Common myeloid progenitor, CD34-positive (primary cell): Measurements from ENCODE around the gene GPR137.

ENCODE experiments used
- CTCF ChIA-PET: fragments of 350-600 bp; sonication (Branson Sonifier 250); formaldehyde crosslinking; loops from one replicate; lab custom pipeline; 2021; ENCODE audit warnings: antibody characterized with exemption; lab: Charles Lee
- POLR2A ChIA-PET: fragments of 350-600 bp; sonication (Branson Sonifier 250); formaldehyde crosslinking; loops from one replicate; lab custom pipeline; 2021; ENCODE audit warnings: antibody characterized with exemption; lab: Charles Lee
- DNase-seq, 3 donors: peaks; one replicate each; pipeline versions ENCODE4 v3.0.0 to v3.0.0-alpha.2; 2013
- H3K27ac ChIP-seq, 2 experiments: 1 replicate in 1 of 2; 2 replicates in 1 of 2; pipeline ENCODE4 v1.7.0; 2013; ENCODE audit warnings: inconsistent platforms in 2 of 2, low read length in 2 of 2, mild to moderate bottlenecking in 2 of 2, low read depth in 1 of 2, moderate library complexity in 1 of 2; ENCODE audit not compliant: severe bottlenecking in 2 of 2, insufficient read depth in 1 of 2, poor library complexity in 1 of 2
- H3K27me3 ChIP-seq, 5 experiments: replicated peaks in 2 of 5; 1 replicate in 3 of 5; 2 replicates in 2 of 5; pipeline versions ENCODE4 v1.6.1 to v1.7.0; 2013; ENCODE audit warnings: low read length in 4 of 5, mild to moderate bottlenecking in 2 of 5, moderate library complexity in 2 of 5, inconsistent platforms in 1 of 5; ENCODE audit not compliant: insufficient read depth in 5 of 5, control insufficient read depth in 4 of 5
- H3K36me3 ChIP-seq, 4 experiments: 1 replicate in 2 of 4; 2 replicates in 2 of 4; pipeline versions ENCODE4 v1.6.1 to v1.7.0; 2013; ENCODE audit warnings: low read length in 3 of 4, control low read depth in 1 of 4, mild to moderate bottlenecking in 1 of 4; ENCODE audit not compliant: control insufficient read depth in 4 of 4, insufficient read depth in 4 of 4
- H3K4me1 ChIP-seq, 4 experiments: 1 replicate in 3 of 4; 2 replicates in 1 of 4; pipeline versions ENCODE4 v1.6.1 to v1.7.1; 2013; ENCODE audit warnings: low read length in 3 of 4, mild to moderate bottlenecking in 3 of 4, control low read depth in 1 of 4, inconsistent platforms in 1 of 4, moderate library complexity in 1 of 4; ENCODE audit not compliant: control insufficient read depth in 4 of 4, insufficient read depth in 4 of 4; ENCODE audit errors: control extremely low read depth in 1 of 4
- H3K4me3 ChIP-seq, 7 experiments: 1 replicate in 4 of 7; 2 replicates in 3 of 7; pipeline versions ENCODE4 v1.5.1 to v1.7.0; 2013; ENCODE audit warnings: mild to moderate bottlenecking in 7 of 7, low read length in 6 of 7, moderate library complexity in 6 of 7, inconsistent platforms in 2 of 7, low read depth in 2 of 7, control low read depth in 1 of 7; ENCODE audit not compliant: insufficient read depth in 4 of 7, control insufficient read depth in 1 of 7; ENCODE audit errors: extremely low read depth in 1 of 7
- H3K9me3 ChIP-seq, 5 experiments: 1 replicate in 4 of 5; 2 replicates in 1 of 5; pipeline versions ENCODE4 v1.6.1 to v1.7.1; 2013; ENCODE audit warnings: low read length in 4 of 5, mild to moderate bottlenecking in 2 of 5, inconsistent platforms in 1 of 5, low read depth in 1 of 5, moderate library complexity in 1 of 5; ENCODE audit not compliant: control insufficient read depth in 4 of 5, insufficient read depth in 2 of 5; ENCODE audit errors: control extremely low read depth in 1 of 5
- WGBS: methylation state at CpG from one replicate; pipeline ENCODE4 v1.1.5; 2013; ENCODE audit not compliant: insufficient coverage; 5-methylcytosine and 5-hydroxymethylcytosine counted together

Gene GPR137

GRCh38 chr11:64255135-64256128, 30.2 kb upstream of the GPR137 start:
- DNase-seq, result no peak
- Histone ChIP-seq H3K27me3 (no peaks in the 10 kb centered on the region), H3K4me3 (no peak overlapping the region), H3K4me1 (peaks cover 0 to 24% (median 20%) of the 10 kb centered on the region in 4 experiments), H3K27ac (no peak overlapping the region), H3K9me3 (no peaks in the 10 kb centered on the region), H3K36me3 (peaks cover 3 to 55% (median 34%) of the 10 kb centered on the region in 4 experiments)
- POLR2A ChIA-PET, result no interaction called here
- CTCF ChIA-PET, result interaction anchor here (1.1 to 3.7 kb wide), 7 partner anchors 9 to 55 kb away, joined by 3 to 18 read pairs (median 5); no protein-coding TSS in a partner anchor
- WGBS, result 97% methylated on average over 29 of the region's 35 CpGs

- Histone ChIP-seq H3K9me3 (no peaks in the 10 kb centered on the region), H3K36me3 (peaks cover 3 to 59% (median 34%) of the 10 kb centered on the region in 4 experiments), H3K4me3 (no peak overlapping the region), H3K27ac (no peak overlapping the region), H3K27me3 (no peaks in the 10 kb centered on the region), H3K4me1 (peaks cover 0 to 17% (median 14%) of the 10 kb centered on the region in 4 experiments)
- no peak for DNase-seq
- WGBS, result 91% methylated on average over 12 of the region's 15 CpGs
- CTCF ChIA-PET, result interaction anchor here (1.1 to 3.7 kb wide), 7 partner anchors 8 to 56 kb away, joined by 3 to 18 read pairs (median 5); partner anchors contain the start of gene FERMT3
- POLR2A ChIA-PET, result no interaction called here
Measured at GRCh38 chr11:64256300-64256699, 29.3 kb upstream of the GPR137 start.

- ChIA-PET POLR2A (no interaction called here), CTCF (interaction anchor here (1.0 to 2.9 kb wide), 7 partner anchors 8 to 97 kb away, joined by 3 to 13 read pairs (median 5); partner anchors contain the start of genes ESRRA and FERMT3)
- H3K4me1 ChIP-seq, result no peaks in the 10 kb centered on the region
- no peaks in the 10 kb centered on the region for H3K9me3 ChIP-seq
- H3K36me3 ChIP-seq, result peaks cover 3 to 79% (median 45%) of the 10 kb centered on the region in 4 experiments
- WGBS, result 93% methylated on average over 21 of the region's 24 CpGs
- no peak for DNase-seq
- no peak overlapping the region for H3K4me3 ChIP-seq
- H3K27ac ChIP-seq, result no peak overlapping the region
- H3K27me3 ChIP-seq, result no peaks in the 10 kb centered on the region
Measured at GRCh38 chr11:64258356-64258755, 27.3 kb upstream of the GPR137 start.

- Histone ChIP-seq H3K27ac (no peak overlapping the region), H3K4me3 (no peak overlapping the region), H3K4me1 (no peaks in the 10 kb centered on the region), H3K27me3 (no peaks in the 10 kb centered on the region), H3K36me3 (peaks cover 3 to 84% (median 50%) of the 10 kb centered on the region in 4 experiments), H3K9me3 (no peaks in the 10 kb centered on the region)
- POLR2A ChIA-PET, result no interaction called here
- DNase-seq, result no peak
- whole genome bisulfite sequencing, result 97% methylated on average over 32 of the region's 32 CpGs
- CTCF ChIA-PET, result interaction anchor here (1.0 to 2.9 kb wide), 6 partner anchors 9 to 53 kb away, joined by 3 to 13 read pairs (median 6); partner anchors contain the start of genes ESRRA and FERMT3
Measured at GRCh38 chr11:64258946-64259532, 26.6 kb upstream of the GPR137 start.

- CTCF ChIA-PET, result interaction anchor here (1.0 to 2.9 kb wide), 4 partner anchors 9 to 16 kb away, joined by 3 to 13 read pairs (median 7); no protein-coding TSS in a partner anchor
Measured at GRCh38 chr11:64259533-64260067, 26.0 kb upstream of the GPR137 start.

GRCh38 chr11:64260147-64260708, 25.4 kb upstream of the GPR137 start:
- H3K4me3 ChIP-seq, result no peak overlapping the region
- WGBS, result 96% methylated on average over 5 of the region's 6 CpGs
- DNase-seq, result no peak
- POLR2A ChIA-PET, result interaction anchor here (0.6 kb wide), 1 partner anchor 8 kb away, joined by 4 read pairs; no protein-coding TSS in a partner anchor
- H3K27me3 ChIP-seq, result no peaks in the 10 kb centered on the region
- CTCF ChIA-PET, result interaction anchor here (2.9 kb wide), 1 partner anchor 10 kb away, joined by 11 read pairs; no protein-coding TSS in a partner anchor
- H3K27ac ChIP-seq, result no peak overlapping the region
- H3K4me1 ChIP-seq, result no peaks in the 10 kb centered on the region
- H3K9me3 ChIP-seq, result no peaks in the 10 kb centered on the region
- peaks cover 3 to 81% (median 49%) of the 10 kb centered on the region in 4 experiments for H3K36me3 ChIP-seq

More at GRCh38 chr11:64259533-64260067, 26.0 kb upstream of the GPR137 start:
- Histone ChIP-seq H3K27me3 (no peaks in the 10 kb centered on the region), H3K4me1 (no peaks in the 10 kb centered on the region), H3K36me3 (peaks cover 3 to 84% (median 51%) of the 10 kb centered on the region in 4 experiments), H3K9me3 (no peaks in the 10 kb centered on the region), H3K27ac (no peak overlapping the region), H3K4me3 (no peak overlapping the region)
- DNase-seq, result no peak
- POLR2A ChIA-PET, result no interaction called here
- WGBS, result 91% methylated on average over 4 of the region's 4 CpGs
